K562 (cell line): ENCODE data around the gene P2RY13. TPM values are rescaled to one million over a fixed set of nuclear protein-coding genes. Genes with fewer than 3 reads are reported as not detected.

Source experiments
- ATAC-seq: fragments of 200-7000 bp; cut with Tn5 transposase; 3 replicates; pipeline ENCODE4 v1.9.1; 2020; ENCODE audit warnings: moderate library complexity
- BruUV-seq: library from RNA; stranded (reverse); fragments of 400-500 nt; replicated peaks from 2 replicates; lab custom pipeline; 2021; lab: Mats Ljungman, UMichigan
- CTCF ChIA-PET: fragments of 300-600 bp; formaldehyde crosslinking; extraction: SDS; loops from one replicate; lab custom pipeline; 2021; ENCODE audit warnings: low intra/inter-chr PET ratio; lab: Yijun Ruan, JAX
- POLR2A ChIA-PET: fragments of 300-600, 350-650 bp; sonication (Branson Sonifier 250); formaldehyde crosslinking; extraction: SDS; loops from one replicate; lab custom pipeline; 2021; ENCODE audit warnings: antibody characterized with exemption, inconsistent platforms; lab: Yijun Ruan, JAX
- DNase-seq, 4 experiments: peaks; one replicate each; pipeline versions ENCODE4 v3.0.0 to v3.0.0-alpha.2; 2011 to 2018; ENCODE audit warnings: low spot score in 3 of 4, mixed read lengths in 3 of 4; ENCODE audit errors: extremely low read depth in 1 of 4
- FAIRE-seq: peaks from 2 replicates; lab custom pipeline; 2011; peaks lifted over from hg19 to GRCh38; lab: Jason Lieb, UNC
- H2AFZ ChIP-seq: 2 replicates; pipeline ENCODE4 v1.6.0; 2011; ENCODE audit warnings: low read depth, low read length, control low read depth, inconsistent platforms
- H3K27ac ChIP-seq: fragments of 200-600 bp; 3 replicates; pipeline ENCODE4 v1.8.0; 2011; ENCODE audit warnings: low read depth, mild to moderate bottlenecking, control low read depth, inconsistent platforms, low read length, moderate library complexity, mixed read lengths; ENCODE audit errors: extremely low read depth
- H3K27me3 ChIP-seq, 2 experiments: fragments of 300-600 bp in 1 of 2; 2 replicates in 1 of 2; 3 replicates in 1 of 2; pipeline versions ENCODE4 v1.6.0 to v1.8.0; 2011; ENCODE audit warnings: inconsistent platforms in 2 of 2, low read length in 2 of 2, mild to moderate bottlenecking in 1 of 2, mixed read lengths in 1 of 2, moderate library complexity in 1 of 2; ENCODE audit not compliant: control insufficient read depth in 2 of 2, insufficient read depth in 2 of 2
- H3K36me3 ChIP-seq: fragments of 300-600 bp; 3 replicates; pipeline ENCODE4 v1.8.0; 2011; ENCODE audit warnings: mild to moderate bottlenecking, low read length, inconsistent platforms; ENCODE audit not compliant: control insufficient read depth, insufficient read depth
- H3K4me1 ChIP-seq, 2 experiments: fragments of 200-600 bp in 1 of 2; replicated peaks in 1 of 2; 2 replicates in 1 of 2; 3 replicates in 1 of 2; pipeline versions ENCODE4 v1.5.1 to v1.8.0; 2011; ENCODE audit warnings: inconsistent platforms in 2 of 2, low read length in 2 of 2, mild to moderate bottlenecking in 1 of 2, mixed read lengths in 1 of 2, moderate library complexity in 1 of 2; ENCODE audit not compliant: control insufficient read depth in 2 of 2, insufficient read depth in 2 of 2
- H3K4me2 ChIP-seq: 2 replicates; pipeline ENCODE4 v1.6.1; 2011; ENCODE audit warnings: low read length, control low read depth, inconsistent platforms, mixed read lengths; ENCODE audit not compliant: insufficient read depth
- H3K4me3 ChIP-seq: fragments of 200-600 bp; sonication (generic), shearing (Covaris generic); 2 replicates; pipeline ENCODE4 v1.5.1; 2016; ENCODE audit warnings: control low read depth, inconsistent platforms
- H3K79me2 ChIP-seq: fragments of 200-600 bp; 3 replicates; pipeline ENCODE4 v1.8.0; 2011; ENCODE audit warnings: low read length, inconsistent platforms; ENCODE audit not compliant: control insufficient read depth, insufficient read depth
- H3K9ac ChIP-seq, 2 experiments: 2 replicates each; pipeline versions ENCODE4 v1.6.0 to v1.6.1; 2011; ENCODE audit warnings: low read depth in 2 of 2, low read length in 2 of 2, control low read depth in 1 of 2, inconsistent platforms in 1 of 2, mild to moderate bottlenecking in 1 of 2, mixed read lengths in 1 of 2; ENCODE audit not compliant: insufficient read depth in 1 of 2
- H3K9me1 ChIP-seq: one replicate; pipeline ENCODE4 v1.6.0; 2011; ENCODE audit warnings: inconsistent platforms, mild to moderate bottlenecking, low read length, moderate library complexity; ENCODE audit not compliant: control insufficient read depth, insufficient read depth
- H3K9me3 ChIP-seq: replicated peaks from 2 replicates; pipeline ENCODE4 v1.5.1; 2011; ENCODE audit warnings: low read depth, low read length, inconsistent platforms; ENCODE audit not compliant: control insufficient read depth, insufficient read depth
- H4K20me1 ChIP-seq: replicated peaks from 2 replicates; pipeline ENCODE4 v1.6.1; 2011; ENCODE audit warnings: low read length, inconsistent platforms, mixed read lengths; ENCODE audit not compliant: control insufficient read depth, insufficient read depth
- CTCF ChIP-seq, 3 experiments: IDR thresholded peaks in 2 of 3; conservative IDR thresholded peaks in 1 of 3; 2 replicates each; pipeline ENCODE4 v1.5.1; 2011 to 2012; ENCODE audit warnings: low read length in 3 of 3, mild to moderate bottlenecking in 3 of 3, control low read depth in 2 of 3, improper control_type of control experiment in 1 of 3, inconsistent platforms in 1 of 3, low read depth in 1 of 3, mixed read lengths in 1 of 3, moderate library complexity in 1 of 3; ENCODE audit not compliant: insufficient read depth in 2 of 3
- RAD21 ChIP-seq, 2 experiments: fragments of 250-450 bp in 1 of 2; fragments of 450-650 bp in 1 of 2; sonication (Bioruptor Pico) in 1 of 2; formaldehyde crosslinking in 1 of 2; IDR thresholded peaks in 1 of 2; conservative IDR thresholded peaks in 1 of 2; 2 replicates each; pipeline versions ENCODE4 v1.4.0 to v1.8.0; 2020 to 2022; ENCODE audit warnings: mild to moderate bottlenecking in 2 of 2, moderate library complexity in 1 of 2
- ZNF24 ChIP-seq: fragments of 450-650 bp; IDR thresholded peaks from 2 replicates; pipeline ENCODE4 v1.6.1; 2016
- WGBS: fragments of 100-300 bp; shearing (Covaris generic); methylation state at CpG from one replicate; pipeline ENCODE4 v1.1.6; 2016; ENCODE audit warnings: low coverage, mixed read lengths; ENCODE audit not compliant: insufficient coverage; ENCODE audit errors: missing lambda C conversion rate; 5-methylcytosine and 5-hydroxymethylcytosine counted together
- in situ Hi-C: fragments of 300-500 bp; cut with MboI; formaldehyde crosslinking; loops from 4 replicates; pipeline ENCODE4 v1.15.0; 2018; ENCODE audit warnings: inconsistent platforms, mixed read lengths
- intact Hi-C: fragments of 100-400 bp; cut with micrococcal nuclease; formaldehyde crosslinking; loops from 2 replicates; pipeline ENCODE4 v1.14.2; 2022
- polyA plus RNA-seq, 8 experiments: library from polyadenylated mRNA; depleted of rRNA in 4 of 8; stranded (reverse) in 5 of 8; unstranded in 3 of 8; fragments of >200 nt; fragmentation: Nextera tagmentation in 2 of 8; fragmentation: Illumina TruSeq in 1 of 8; extraction: Ambion mirVana in 2 of 8; extraction: Trizol in 1 of 8; gene quantifications; 2 replicates each; pipeline versions ENCODE4 v1.2.1 to v1.2.3, GENCODE V29; 2011 to 2014; ENCODE audit warnings: inconsistent platforms in 1 of 8, missing spikeins in 1 of 8
- total RNA-seq, 7 experiments: library from RNA; depleted of rRNA in 6 of 7; stranded (reverse); fragments of >200 nt in 6 of 7; fragmentation: Illumina TruSeq in 2 of 7; extraction: Trizol in 2 of 7; gene quantifications; 2 replicates each; pipeline versions ENCODE4 v1.2.1 to v1.2.3, GENCODE V29; 2011 to 2021; ENCODE audit warnings: low replicate concordance in 1 of 7
- TF ChIP-seq, protein P1 (sequence below), 2 experiments: fragments of 450-650 bp; formaldehyde crosslinking in 1 of 2; IDR thresholded peaks; 2 replicates each; pipeline versions ENCODE4 v1.4.0 to v1.6.1; 2014 to 2020; ENCODE audit warnings: mild to moderate bottlenecking in 2 of 2, borderline replicate concordance in 1 of 2, low read depth in 1 of 2

P2RY13 gene
- total and polyA plus RNA-seq, 9 of the 15 experiments (the other 6 are each of a cell fraction or from before 2014, with no cell fraction given) = not detected

- Histone ChIP-seq H3K79me2 (no peaks in the 10 kb centered on the region), H3K27ac (no peak overlapping the region), H3K4me1 (no peaks in the 10 kb centered on the region), H2AFZ (no peak overlapping the region), H3K4me3 (no peak overlapping the region), H3K27me3 (peaks cover 15 to 16% of the 10 kb centered on the region in 2 experiments; a peak in 2 of 5 replicates), H3K9me1 (no peaks in the 10 kb centered on the region), H4K20me1 (no peaks in the 10 kb centered on the region), H3K4me2 (no peak overlapping the region), H3K9ac (no peak overlapping the region)
- in situ Hi-C loops = no loop called here
- POLR2A ChIA-PET = no interaction called here
- peak; percentile 61 for FAIRE-seq
- 0% methylated on average over 3 of the region's 3 CpGs for WGBS
- DNase-seq = no peak
- CTCF ChIA-PET = interaction anchor here (0.6 kb wide), 1 partner anchor 35 kb away, joined by 3 read pairs; no protein-coding TSS in a partner anchor
- no peak for TF ChIP-seq ZNF24
- peak; percentile 38 to 58; a peak in 3 of 4 replicates for TF ChIP-seq RAD21 (CRISPR knock-in tag; conservative IDR thresholded peaks at IDR 0.05 in 1 of 2, IDR thresholded peaks at IDR 0.05 in 1 of 2)
- TF ChIP-seq CTCF (IDR thresholded peaks at IDR 0.05 in 2 of 3, conservative IDR thresholded peaks at IDR 0.05 in 1 of 3; ENCODE audit: insufficient read depth in 2 of 3, low read depth in 1 of 3, low read length in 3 of 3) = peak in 2 of 3 experiments; percentile 16 to 37; a peak in 2 of 6 replicates
- TF ChIP-seq, protein P1, sequence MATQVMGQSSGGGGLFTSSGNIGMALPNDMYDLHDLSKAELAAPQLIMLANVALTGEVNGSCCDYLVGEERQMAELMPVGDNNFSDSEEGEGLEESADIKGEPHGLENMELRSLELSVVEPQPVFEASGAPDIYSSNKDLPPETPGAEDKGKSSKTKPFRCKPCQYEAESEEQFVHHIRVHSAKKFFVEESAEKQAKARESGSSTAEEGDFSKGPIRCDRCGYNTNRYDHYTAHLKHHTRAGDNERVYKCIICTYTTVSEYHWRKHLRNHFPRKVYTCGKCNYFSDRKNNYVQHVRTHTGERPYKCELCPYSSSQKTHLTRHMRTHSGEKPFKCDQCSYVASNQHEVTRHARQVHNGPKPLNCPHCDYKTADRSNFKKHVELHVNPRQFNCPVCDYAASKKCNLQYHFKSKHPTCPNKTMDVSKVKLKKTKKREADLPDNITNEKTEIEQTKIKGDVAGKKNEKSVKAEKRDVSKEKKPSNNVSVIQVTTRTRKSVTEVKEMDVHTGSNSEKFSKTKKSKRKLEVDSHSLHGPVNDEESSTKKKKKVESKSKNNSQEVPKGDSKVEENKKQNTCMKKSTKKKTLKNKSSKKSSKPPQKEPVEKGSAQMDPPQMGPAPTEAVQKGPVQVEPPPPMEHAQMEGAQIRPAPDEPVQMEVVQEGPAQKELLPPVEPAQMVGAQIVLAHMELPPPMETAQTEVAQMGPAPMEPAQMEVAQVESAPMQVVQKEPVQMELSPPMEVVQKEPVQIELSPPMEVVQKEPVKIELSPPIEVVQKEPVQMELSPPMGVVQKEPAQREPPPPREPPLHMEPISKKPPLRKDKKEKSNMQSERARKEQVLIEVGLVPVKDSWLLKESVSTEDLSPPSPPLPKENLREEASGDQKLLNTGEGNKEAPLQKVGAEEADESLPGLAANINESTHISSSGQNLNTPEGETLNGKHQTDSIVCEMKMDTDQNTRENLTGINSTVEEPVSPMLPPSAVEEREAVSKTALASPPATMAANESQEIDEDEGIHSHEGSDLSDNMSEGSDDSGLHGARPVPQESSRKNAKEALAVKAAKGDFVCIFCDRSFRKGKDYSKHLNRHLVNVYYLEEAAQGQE (IDR thresholded peaks at IDR 0.05; ENCODE audit: borderline replicate concordance) = peak; percentile 16; the same call in 1 of the 2 replicates
- TF ChIP-seq, protein P1 (CRISPR knock-in tag; IDR thresholded peaks at IDR 0.05; ENCODE audit: low read depth) = no peak
- TF ChIP-seq, all 486 proteins: peak for 3
- H3K36me3 ChIP-seq = no peaks in the 10 kb centered on the region
- ATAC-seq = no peak
- BruUV-seq = no TSS peak
- no peaks in the 10 kb centered on the region for H3K9me3 ChIP-seq
- intact Hi-C loops = loop anchor here (5.0 kb wide), 1 partner anchor 552 kb away; no protein-coding TSS in a partner anchor
Measured at GRCh38 chr3:151290673-151291072, 38.7 kb downstream of the P2RY13 start.
